CD4-positive, alpha-beta memory T cell (primary cell): ENCODE measurements around the gene MAML2. TPM values are rescaled to one million over a fixed set of nuclear protein-coding genes. Genes with fewer than 3 reads are reported as not detected.
"Not testable (repeated sequence)": the region's sequence is repeated elsewhere in the genome, so short reads cannot be mapped to it uniquely, and the experiment has no call there.

Source experiments
- CTCF ChIA-PET: fragments of 350-600 bp; sonication (Branson Sonifier 250); formaldehyde crosslinking; loops from one replicate; lab custom pipeline; 2021; ENCODE audit warnings: inconsistent platforms; ENCODE audit not compliant: partially characterized antibody; lab: Charles Lee
- POLR2A ChIA-PET: fragments of 350-600 bp; sonication (Branson Sonifier 250); formaldehyde crosslinking; loops from one replicate; lab custom pipeline; 2021; ENCODE audit not compliant: partially characterized antibody; lab: Charles Lee
- DNase-seq, 5 donors: peaks; one replicate each; pipeline versions ENCODE4 v3.0.0 to v3.0.0-alpha.2; 2020 to 2022; ENCODE audit warnings: mixed read lengths in 1 of 5
- H3K27ac ChIP-seq: one replicate; pipeline ENCODE4 v1.7.0; 2013; ENCODE audit warnings: low read depth, low read length
- H3K27me3 ChIP-seq: 2 replicates; pipeline ENCODE4 v1.7.0; 2013; ENCODE audit warnings: mild to moderate bottlenecking, low read length, moderate library complexity; ENCODE audit not compliant: insufficient read depth
- H3K36me3 ChIP-seq: 2 replicates; pipeline ENCODE4 v1.7.0; 2013; ENCODE audit warnings: mild to moderate bottlenecking, low read length, moderate library complexity; ENCODE audit not compliant: insufficient read depth
- H3K4me1 ChIP-seq: 2 replicates; pipeline ENCODE4 v1.7.0; 2013; ENCODE audit warnings: mild to moderate bottlenecking, low read length, moderate library complexity; ENCODE audit not compliant: insufficient read depth
- H3K4me3 ChIP-seq, 2 donors: one replicate each; pipeline ENCODE4 v1.7.0; 2013; ENCODE audit warnings: low read length in 2 of 2, mild to moderate bottlenecking in 1 of 2
- H3K9me3 ChIP-seq, 2 donors: one replicate each; pipeline ENCODE4 v1.7.0; 2013; ENCODE audit warnings: low read length in 2 of 2, control low read depth in 1 of 2; ENCODE audit not compliant: control insufficient read depth in 1 of 2
- H3K27ac Mint-ChIP-seq, 7 donors: one replicate each; pipeline ENCODE4 v1.8.0; 2020 to 2021; ENCODE audit warnings: mixed read lengths in 7 of 7, mild to moderate bottlenecking in 6 of 7, inconsistent platforms in 3 of 7, moderate library complexity in 3 of 7
- H3K27me3 Mint-ChIP-seq, 2 donors: one replicate each; pipeline ENCODE4 v1.8.0; 2020 to 2021; ENCODE audit warnings: mixed read lengths in 2 of 2
- H3K36me3 Mint-ChIP-seq, 2 donors: one replicate each; pipeline ENCODE4 v1.8.0; 2020 to 2021; ENCODE audit warnings: mixed read lengths in 2 of 2, inconsistent platforms in 1 of 2, mild to moderate bottlenecking in 1 of 2
- H3K4me1 Mint-ChIP-seq, 4 donors: one replicate each; pipeline ENCODE4 v1.8.0; 2020 to 2021; ENCODE audit warnings: mixed read lengths in 4 of 4, mild to moderate bottlenecking in 1 of 4
- H3K4me3 Mint-ChIP-seq, 8 donors: one replicate each; pipeline ENCODE4 v1.8.0; 2020 to 2021; ENCODE audit warnings: mixed read lengths in 8 of 8, mild to moderate bottlenecking in 7 of 8, moderate library complexity in 6 of 8, inconsistent platforms in 3 of 8
- H3K9me3 Mint-ChIP-seq, 8 donors: one replicate each; pipeline ENCODE4 v1.8.0; 2020 to 2021; ENCODE audit warnings: mixed read lengths in 8 of 8, mild to moderate bottlenecking in 5 of 8, inconsistent platforms in 3 of 8, moderate library complexity in 1 of 8
- intact Hi-C: fragments of 100-400 bp; cut with micrococcal nuclease; formaldehyde crosslinking; loops from one replicate; pipeline ENCODE4 v1.15.1; 2023
- polyA plus RNA-seq, 2 donors: library from polyadenylated mRNA; unstranded; fragments of 300-500 nt; fragmentation: Illumina TruSeq; gene quantifications; one replicate each; pipeline ENCODE4 v1.2.3, GENCODE V29; 2021
- total RNA-seq, 2 experiments: library from RNA; stranded (reverse); gene quantifications; one replicate each; pipeline ENCODE4 v1.2.3, GENCODE V29; 2021

Gene MAML2
- total and polyA plus RNA-seq, 4 experiments from 2014 or later: 1.6 to 38.3 (median 25.5) TPM

- peak overlapping the region in 3 of 7 donors; percentile 25 to 78 (median 30) for H3K27ac Mint-ChIP-seq
- no peaks in the 10 kb centered on the region for H3K27me3 Mint-ChIP-seq
- intact Hi-C loops: loop anchor here (5.0 kb wide), 1 partner anchor 41 kb away; no protein-coding TSS in a partner anchor
- peak overlapping the region in 2 of 8 donors; percentile 70 to 76 for H3K4me3 Mint-ChIP-seq
- DNase-seq: no peak
- Histone ChIP-seq H3K4me1 (peaks cover 34% of the 10 kb centered on the region), H3K9me3 (no peaks in the 10 kb centered on the region), H3K36me3 (no peaks in the 10 kb centered on the region), H3K4me3 (no peak overlapping the region), H3K27ac (no peak overlapping the region), H3K27me3 (no peaks in the 10 kb centered on the region)
- peaks cover 34 to 67% (median 49%) of the 10 kb centered on the region in 4 donors for H3K4me1 Mint-ChIP-seq
- ChIA-PET CTCF (interaction anchor here (1.3 to 1.4 kb wide), 3 partner anchors 20 to 206 kb away, joined by 3 read pairs; no protein-coding TSS in a partner anchor), POLR2A (no interaction called here)
- peaks cover 0 to 12% of the 10 kb centered on the region in 2 donors for H3K36me3 Mint-ChIP-seq
- H3K9me3 Mint-ChIP-seq: no peaks in the 10 kb centered on the region
Measured at GRCh38 chr11:96187822-96188221, 155.2 kb downstream of the MAML2 start.

DNA sequence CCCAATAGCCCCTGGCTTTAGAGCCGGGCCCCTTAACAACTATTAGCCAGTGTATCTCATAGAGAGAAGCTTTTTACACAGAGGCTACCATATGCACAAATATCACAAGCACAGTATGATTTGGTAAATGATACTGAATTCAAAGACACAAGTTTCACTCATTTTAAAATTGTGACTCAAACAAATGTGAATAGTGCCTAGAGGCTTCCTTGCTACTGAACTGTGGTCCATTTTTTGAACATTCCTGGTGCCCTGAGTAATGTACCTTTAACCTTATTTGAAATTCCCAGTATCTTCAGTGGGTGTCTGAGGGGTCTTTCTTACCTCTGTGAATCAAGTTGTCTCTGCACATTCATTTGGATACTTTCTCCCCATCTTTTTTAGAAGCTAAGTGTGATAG lies 156.2 kb downstream of the MAML2 start:
- Mint-ChIP-seq H3K4me3 (peak overlapping the region in 1 of 8 donors; percentile 14), H3K27me3 (no peaks in the 10 kb centered on the region), H3K27ac (peak overlapping the region in 3 of 7 donors; percentile 6 to 75 (median 47)), H3K36me3 (peaks cover 0 to 12% of the 10 kb centered on the region in 2 donors), H3K9me3 (no peaks in the 10 kb centered on the region), H3K4me1 (peaks cover 30 to 58% (median 43%) of the 10 kb centered on the region in 4 donors)
- Histone ChIP-seq H3K36me3 (no peaks in the 10 kb centered on the region), H3K27ac (no peak overlapping the region), H3K4me1 (peaks cover 34% of the 10 kb centered on the region), H3K4me3 (no peak overlapping the region), H3K27me3 (no peaks in the 10 kb centered on the region), H3K9me3 (no peaks in the 10 kb centered on the region)
- ChIA-PET POLR2A (no interaction called here), CTCF (no interaction called here)
- DNase-seq: no peak
- intact Hi-C loops: loop anchor here (5.0 kb wide), 1 partner anchor 40 kb away; no protein-coding TSS in a partner anchor

DNA sequence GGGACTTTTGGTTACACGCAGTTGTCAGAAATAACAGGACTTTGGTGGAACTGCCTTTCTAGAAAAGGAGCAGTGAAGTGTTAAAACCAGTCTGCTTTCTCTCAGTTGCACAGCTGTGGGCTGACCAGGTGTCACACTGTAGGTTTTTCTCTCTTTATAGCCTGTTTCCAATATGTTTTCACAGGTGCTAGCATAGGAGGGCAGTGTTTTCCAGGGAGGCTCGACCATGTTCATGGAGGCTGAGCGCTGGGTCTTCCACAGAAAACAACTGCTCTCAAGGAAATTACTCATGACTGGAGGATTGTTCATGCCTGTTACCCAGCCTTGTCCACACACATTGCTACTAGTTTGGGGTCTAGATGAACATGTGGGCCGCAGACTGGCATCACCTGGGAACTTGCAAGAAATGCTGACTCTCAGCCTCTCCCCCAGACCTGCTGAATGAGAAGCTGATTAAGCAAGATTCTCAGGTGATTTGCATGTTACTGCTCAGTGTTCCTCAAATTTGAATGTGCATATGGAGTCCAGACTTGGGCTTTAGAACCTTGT lies 157.7 kb downstream of the MAML2 start:
- H3K4me1 Mint-ChIP-seq: peaks cover 22 to 57% (median 41%) of the 10 kb centered on the region in 4 donors
- H3K4me1 ChIP-seq: peaks cover 27% of the 10 kb centered on the region
- no peaks in the 10 kb centered on the region for H3K27me3 ChIP-seq
- no peak overlapping the region for H3K4me3 ChIP-seq
- peaks cover 4% of the 10 kb centered on the region in 2 donors for H3K36me3 Mint-ChIP-seq
- H3K36me3 ChIP-seq: no peaks in the 10 kb centered on the region
- ChIA-PET POLR2A (no interaction called here), CTCF (no interaction called here)
- H3K27ac Mint-ChIP-seq: peak overlapping the region in 1 of 7 donors; percentile 30
- intact Hi-C loops: loop anchor here (5.0 kb wide), 1 partner anchor 38 kb away; no protein-coding TSS in a partner anchor
- no peaks in the 10 kb centered on the region for H3K27me3 Mint-ChIP-seq
- DNase-seq: no peak
- H3K4me3 Mint-ChIP-seq: no peak overlapping the region
- H3K27ac ChIP-seq: no peak overlapping the region
- H3K9me3 Mint-ChIP-seq: no peaks in the 10 kb centered on the region
- no peaks in the 10 kb centered on the region for H3K9me3 ChIP-seq

DNA sequence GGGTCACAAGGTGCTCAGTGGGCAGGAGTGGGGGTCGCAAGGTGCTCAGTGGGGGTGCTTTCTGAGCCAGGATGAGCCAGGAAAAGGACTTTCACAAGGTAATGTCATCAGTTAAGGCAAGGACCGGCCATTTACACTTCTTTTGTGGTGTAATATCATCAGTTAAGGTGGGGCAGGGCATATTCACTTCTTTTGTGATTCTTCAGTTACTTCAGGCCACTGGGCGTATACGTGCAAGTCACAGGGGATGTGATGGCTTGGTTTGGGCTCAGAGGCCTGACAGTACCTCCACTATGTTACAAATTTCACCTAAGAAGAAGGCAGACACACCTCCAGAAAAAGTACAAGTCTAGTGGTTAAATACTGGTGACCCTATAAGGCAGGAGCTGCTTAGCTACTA lies 162.1 kb downstream of the MAML2 start:
- H3K4me3 ChIP-seq, CTCF ChIA-PET, H3K27me3 ChIP-seq, H3K36me3 ChIP-seq, H3K9me3 ChIP-seq, H3K27ac ChIP-seq, POLR2A ChIA-PET, DNase-seq, H3K27me3 Mint-ChIP-seq, H3K4me3 Mint-ChIP-seq, intact Hi-C loops, H3K9me3 Mint-ChIP-seq: not testable (repeated sequence)
- H3K4me1 ChIP-seq: peaks cover 11% of the 10 kb centered on the region
- Mint-ChIP-seq H3K36me3 (peaks cover 11 to 18% of the 10 kb centered on the region in 2 donors), H3K4me1 (peaks cover 21 to 56% (median 35%) of the 10 kb centered on the region in 4 donors), H3K27ac (peak overlapping the region in 2 of 7 donors; percentile 57 to 68)

GRCh38 chr11:96180341-96180740 lies 162.7 kb downstream of the MAML2 start:
- intact Hi-C loops: no loop called here
- H3K27me3 ChIP-seq: no peaks in the 10 kb centered on the region
- peaks cover 11 to 18% of the 10 kb centered on the region in 2 donors for H3K36me3 Mint-ChIP-seq
- peaks cover 21 to 56% (median 33%) of the 10 kb centered on the region in 4 donors for H3K4me1 Mint-ChIP-seq
- H3K4me3 ChIP-seq: no peak overlapping the region
- H3K27ac ChIP-seq: no peak overlapping the region
- no peaks in the 10 kb centered on the region for H3K9me3 Mint-ChIP-seq
- peaks cover 6% of the 10 kb centered on the region for H3K36me3 ChIP-seq
- H3K27ac Mint-ChIP-seq: peak overlapping the region in 4 of 7 donors; percentile 24 to 70 (median 67)
- no peaks in the 10 kb centered on the region for H3K27me3 Mint-ChIP-seq
- H3K4me1 ChIP-seq: peaks cover 11% of the 10 kb centered on the region
- H3K4me3 Mint-ChIP-seq: no peak overlapping the region
- H3K9me3 ChIP-seq: no peaks in the 10 kb centered on the region
- ChIA-PET POLR2A (no interaction called here), CTCF (no interaction called here)
- DNase-seq: no peak

- no peaks in the 10 kb centered on the region for H3K27me3 Mint-ChIP-seq
- no peak for DNase-seq
- ChIA-PET POLR2A (no interaction called here), CTCF (no interaction called here)
- Histone ChIP-seq H3K4me3 (no peak overlapping the region), H3K36me3 (peaks cover 6% of the 10 kb centered on the region), H3K27ac (no peak overlapping the region), H3K27me3 (no peaks in the 10 kb centered on the region), H3K9me3 (no peaks in the 10 kb centered on the region), H3K4me1 (peaks cover 11% of the 10 kb centered on the region)
- peaks cover 21 to 57% (median 36%) of the 10 kb centered on the region in 4 donors for H3K4me1 Mint-ChIP-seq
- H3K9me3 Mint-ChIP-seq: no peaks in the 10 kb centered on the region
- H3K27ac Mint-ChIP-seq: peak overlapping the region in 6 of 7 donors; percentile 64 to 85 (median 76)
- peaks cover 11 to 20% of the 10 kb centered on the region in 2 donors for H3K36me3 Mint-ChIP-seq
- H3K4me3 Mint-ChIP-seq: no peak overlapping the region
- intact Hi-C loops: no loop called here
Measured at GRCh38 chr11:96179905-96180304, 163.1 kb downstream of the MAML2 start.

- no peaks in the 10 kb centered on the region for H3K27me3 Mint-ChIP-seq
- Histone ChIP-seq H3K4me3 (no peak overlapping the region), H3K27me3 (no peaks in the 10 kb centered on the region), H3K27ac (no peak overlapping the region), H3K36me3 (peaks cover 6% of the 10 kb centered on the region), H3K4me1 (peaks cover 14% of the 10 kb centered on the region), H3K9me3 (no peaks in the 10 kb centered on the region)
- POLR2A ChIA-PET: no interaction called here
- H3K4me3 Mint-ChIP-seq: no peak overlapping the region
- no peaks in the 10 kb centered on the region for H3K9me3 Mint-ChIP-seq
- H3K36me3 Mint-ChIP-seq: peaks cover 16 to 20% of the 10 kb centered on the region in 2 donors
- H3K4me1 Mint-ChIP-seq: peaks cover 24 to 64% (median 43%) of the 10 kb centered on the region in 4 donors
- intact Hi-C loops: no loop called here
- CTCF ChIA-PET: interaction anchor here (0.9 kb wide), 1 partner anchor 164 kb away, joined by 3 read pairs; the partner anchor contains the start of gene MAML2
- peak overlapping the region in 4 of 7 donors; percentile 5 to 44 (median 24) for H3K27ac Mint-ChIP-seq
- no peak for DNase-seq
Measured at GRCh38 chr11:96178887-96179279, 164.1 kb downstream of the MAML2 start.
